Measurements from ENCODE around the gene KIF25.

Gene KIF25

DNA sequence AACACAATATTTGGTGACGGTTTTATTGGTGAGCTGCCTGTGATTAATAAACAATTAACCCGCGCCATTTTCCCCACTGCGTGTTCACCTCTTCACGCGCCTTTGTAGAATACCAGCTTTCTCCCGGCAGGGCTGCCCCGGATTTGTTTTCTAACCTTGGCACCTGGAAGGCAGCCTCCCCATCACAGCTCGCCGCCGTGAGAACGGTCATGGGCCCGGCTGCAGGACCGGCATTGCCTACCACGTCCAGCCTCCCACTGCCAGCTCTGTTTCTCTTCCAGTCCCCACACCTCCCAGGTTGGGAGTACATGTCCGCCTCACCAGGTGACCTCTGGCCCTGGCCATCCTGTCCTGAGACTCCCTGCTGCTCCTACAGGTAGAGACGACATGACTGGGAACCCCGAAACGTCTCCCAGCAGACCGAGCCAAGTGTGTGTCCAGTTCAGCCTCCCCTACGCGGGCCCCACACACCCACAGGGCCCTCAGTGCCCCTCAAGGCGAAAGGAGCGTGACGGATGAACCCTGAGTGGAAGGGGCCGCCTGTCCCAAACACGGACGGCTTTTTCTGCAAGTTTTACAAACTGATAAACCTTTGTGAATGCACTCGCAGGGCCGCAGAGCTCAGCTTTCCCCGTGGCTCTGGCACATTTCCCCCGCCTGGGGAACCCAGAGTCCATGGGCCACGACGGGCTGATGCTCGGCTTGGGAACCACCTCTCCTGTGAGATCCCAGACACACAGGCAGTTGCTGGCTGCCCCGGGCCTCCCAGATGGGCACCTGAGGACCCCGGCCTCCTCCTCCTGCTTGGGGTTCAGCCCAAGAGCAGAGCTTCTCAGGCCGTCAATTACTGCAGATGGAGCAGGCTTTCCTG lies 55.9 kb downstream of the KIF25 start:
- no peak for DNase-seq

DNA sequence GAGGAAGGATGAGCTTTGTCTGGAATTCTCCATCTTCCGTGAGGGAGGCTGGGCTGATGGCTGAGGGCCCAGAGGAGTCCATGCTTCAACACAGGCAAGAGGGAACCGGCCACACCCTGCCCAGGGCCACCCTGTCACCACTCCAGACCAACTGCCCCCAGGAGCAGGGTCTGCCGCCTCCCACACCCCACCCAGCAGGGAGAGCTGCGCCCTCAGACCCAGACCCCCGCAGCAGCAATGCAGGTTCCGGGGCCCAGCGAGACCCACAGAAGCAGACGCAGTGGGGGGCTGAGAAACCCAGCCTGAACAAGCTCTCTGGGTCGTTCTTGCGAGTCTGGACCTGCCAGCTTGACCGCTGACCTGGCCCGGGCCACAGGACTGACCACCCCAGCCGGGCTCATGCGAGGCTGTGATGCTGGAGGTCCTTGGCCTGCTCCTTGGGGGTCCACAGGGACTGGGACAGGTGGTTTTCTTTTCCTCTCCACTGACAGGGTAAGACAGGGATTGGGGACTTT lies 56.5 kb downstream of the KIF25 start:
- DNase-seq, result no peak

DNA sequence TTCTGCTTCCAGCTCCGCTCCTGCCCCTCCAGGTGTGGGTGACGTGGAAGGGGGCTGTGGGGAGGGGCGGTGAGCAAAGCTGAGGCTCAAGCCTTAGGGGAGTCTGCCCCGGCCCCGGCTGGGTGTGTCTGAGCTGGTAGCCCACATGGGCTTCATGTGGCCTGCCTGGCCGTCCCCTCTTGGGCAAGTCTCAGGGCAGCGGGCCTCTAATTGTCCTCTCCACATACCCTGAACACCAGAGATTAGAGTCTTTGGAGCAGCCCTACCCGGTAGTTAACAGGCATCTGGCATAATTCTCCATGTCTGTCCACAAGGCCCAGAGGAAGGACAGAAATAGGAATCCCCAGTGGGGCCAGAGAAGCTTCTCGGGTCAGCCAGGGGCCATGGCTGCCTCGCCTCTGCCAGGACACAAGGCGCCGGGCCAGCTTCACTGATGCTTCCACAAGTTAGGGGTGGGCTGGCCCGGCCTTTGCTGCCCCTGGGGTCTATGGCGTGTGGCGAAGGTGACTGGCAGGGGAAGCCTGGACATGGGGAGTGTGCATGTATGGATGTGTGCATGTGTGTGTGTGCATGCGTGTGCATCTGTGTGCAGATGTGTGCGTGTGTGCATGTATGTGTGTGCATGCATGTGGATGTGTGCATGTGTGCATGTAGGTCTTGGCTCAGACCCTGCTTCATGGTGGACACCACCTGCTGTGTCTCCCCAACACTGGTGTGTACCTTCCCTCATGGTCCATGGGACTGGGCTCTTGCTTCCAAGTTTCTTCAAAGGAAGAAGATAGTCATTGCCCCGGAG lies 57.5 kb downstream of the KIF25 start:
- DNase-seq, result no peak

DNA sequence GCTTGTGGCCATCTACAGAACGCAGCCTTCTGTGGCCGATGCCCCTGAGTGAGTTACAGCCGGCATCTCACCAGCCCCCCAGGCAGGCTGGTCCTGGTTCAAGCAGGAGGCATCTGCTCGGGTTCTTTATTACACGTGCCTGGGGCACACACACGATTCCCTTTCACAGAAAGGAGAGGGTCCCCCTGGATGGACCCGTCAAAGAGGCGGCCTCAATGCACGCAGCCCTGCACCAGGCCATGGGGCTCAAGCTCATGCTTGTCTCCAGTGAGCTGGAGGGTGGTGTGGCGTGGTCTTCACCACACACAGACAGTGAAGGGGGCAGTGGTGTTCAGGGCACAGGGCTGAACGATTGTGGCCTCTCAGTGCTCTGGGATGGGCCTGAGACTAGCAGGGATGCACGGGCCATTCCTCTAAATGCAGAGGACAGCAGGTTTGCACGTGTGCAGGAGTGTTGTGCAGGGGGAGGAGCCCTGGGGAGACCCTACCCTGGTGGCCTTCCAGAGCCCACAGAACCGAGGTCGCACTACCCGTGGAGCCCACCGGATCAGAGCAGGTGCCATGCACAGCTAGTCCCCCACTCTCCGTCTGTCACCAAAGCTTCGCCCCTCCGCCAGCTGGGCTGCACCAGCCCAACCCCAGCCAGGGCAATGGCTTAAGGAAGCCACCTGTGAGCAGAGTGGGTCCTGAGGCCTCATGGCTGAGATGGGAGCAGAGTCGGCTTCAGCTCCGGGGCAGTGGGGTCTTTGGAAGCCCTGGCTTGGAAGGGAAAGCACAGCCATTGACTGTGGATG lies 58.4 kb downstream of the KIF25 start:
- no peak for DNase-seq

DNA sequence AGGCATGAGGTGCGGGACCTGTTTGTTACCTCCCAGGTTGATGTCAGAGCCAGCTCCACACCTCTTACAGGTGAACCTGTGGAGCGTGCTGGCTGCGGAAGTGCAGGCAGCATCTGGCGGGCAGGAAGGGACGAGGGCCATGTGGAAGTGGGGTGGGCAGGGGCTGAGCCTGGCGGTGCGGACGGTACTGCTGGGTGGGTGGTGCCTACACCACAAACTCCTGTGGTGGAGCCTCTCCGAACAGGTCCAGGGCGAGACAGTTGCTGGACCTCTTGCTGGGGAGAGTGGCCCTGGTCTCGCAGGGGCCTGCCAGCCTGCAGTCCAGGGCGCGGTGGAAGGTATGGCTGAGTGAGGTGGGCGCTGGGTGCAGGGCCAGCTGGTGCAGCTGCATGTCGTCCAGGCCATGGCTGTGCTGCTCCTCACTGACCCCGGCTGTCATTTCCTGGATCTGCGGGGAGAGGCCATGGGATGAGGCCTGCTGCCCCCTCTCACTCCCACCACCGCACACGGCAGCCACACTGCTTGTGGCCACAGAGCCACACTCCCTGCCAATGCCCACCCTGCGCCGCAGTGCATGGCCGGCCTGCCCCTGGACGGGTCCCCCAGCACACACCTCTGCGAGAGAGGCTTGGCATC lies 59.5 kb downstream of the KIF25 start:
- no peak for DNase-seq

DNA sequence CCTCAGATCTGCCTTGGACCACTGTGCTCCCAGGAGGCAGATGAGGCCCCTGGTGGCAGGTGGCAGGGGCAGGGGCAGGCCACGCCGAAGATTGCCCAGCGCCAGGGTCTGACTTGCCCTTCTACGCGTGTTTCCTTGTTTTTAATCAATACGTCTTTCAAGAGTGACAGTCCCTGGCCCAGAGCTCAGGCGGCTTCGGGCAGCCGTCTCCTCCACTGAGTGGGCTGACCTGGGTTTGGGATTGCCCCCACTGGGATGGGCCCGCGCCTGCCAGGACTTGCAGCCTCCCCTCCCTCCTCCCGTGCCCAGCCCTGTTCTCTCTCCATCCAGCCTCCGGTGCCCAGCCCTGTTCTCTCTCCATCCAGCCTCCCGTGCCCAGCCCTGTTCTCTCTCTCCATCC lies 60.4 kb downstream of the KIF25 start:
- DNase-seq, result no peak

DNA sequence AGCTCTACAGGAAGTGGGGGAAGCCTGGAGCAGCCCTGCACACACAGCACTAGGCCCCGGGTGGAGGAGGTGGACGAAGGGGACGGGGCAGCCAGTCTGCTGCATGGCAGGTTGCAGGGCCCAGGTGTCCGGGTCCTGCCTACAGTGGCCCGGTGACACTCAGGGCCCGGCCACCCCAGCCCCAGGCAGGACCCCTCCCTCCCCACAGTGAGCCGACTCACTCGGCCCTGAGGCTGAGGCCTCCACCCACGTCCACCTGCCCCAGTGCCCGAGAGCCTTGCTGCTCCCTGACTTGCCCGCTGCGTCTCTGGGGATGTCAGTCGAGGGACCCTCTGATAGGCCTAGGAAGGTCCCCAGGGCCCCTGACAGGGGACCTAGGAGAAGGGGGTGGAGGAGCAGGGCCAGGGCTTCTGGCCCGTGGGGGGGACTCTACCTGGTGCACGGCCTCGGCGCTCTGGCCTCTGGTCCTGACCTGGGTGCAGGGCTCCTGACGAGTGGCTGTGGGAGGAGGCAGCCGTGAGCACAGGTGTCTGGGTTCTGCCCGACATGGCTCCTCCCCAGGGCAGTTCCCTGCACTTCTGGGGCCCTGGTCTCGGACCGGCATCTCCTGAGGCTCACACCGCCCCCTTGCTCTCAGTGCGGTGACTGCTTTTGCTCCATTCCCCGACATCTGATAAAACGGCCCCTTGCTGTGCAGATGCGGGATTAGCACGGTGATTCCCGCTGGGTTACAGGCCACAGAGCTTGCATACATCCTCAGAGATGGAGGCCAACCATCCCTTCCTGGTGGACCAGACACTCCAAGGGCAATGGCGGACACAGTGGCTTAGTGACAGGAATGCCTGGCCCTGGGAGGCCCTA lies 61.5 kb downstream of the KIF25 start:
- no peak for DNase-seq

DNA sequence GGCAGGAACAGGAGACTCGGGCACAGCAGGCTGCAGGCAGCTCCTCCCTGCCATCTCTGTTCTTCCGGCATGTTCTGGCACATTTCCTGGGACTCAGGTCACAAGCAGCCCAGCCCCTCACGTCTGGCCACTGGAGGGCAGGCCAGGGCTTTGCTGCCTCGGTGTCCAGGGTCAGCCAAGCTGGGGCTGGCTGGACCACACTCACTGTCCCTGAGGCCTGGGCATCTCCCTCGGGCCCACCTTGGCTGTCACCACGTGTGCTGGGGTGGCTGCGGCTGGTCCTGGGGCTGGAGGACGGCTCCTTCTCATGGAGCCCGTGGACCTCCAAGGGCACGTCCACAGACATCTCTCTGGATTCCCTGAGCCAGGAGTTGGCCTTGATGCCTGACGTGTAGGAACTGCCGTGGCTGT lies 63.1 kb downstream of the KIF25 start:
- DNase-seq, result no peak

DNA sequence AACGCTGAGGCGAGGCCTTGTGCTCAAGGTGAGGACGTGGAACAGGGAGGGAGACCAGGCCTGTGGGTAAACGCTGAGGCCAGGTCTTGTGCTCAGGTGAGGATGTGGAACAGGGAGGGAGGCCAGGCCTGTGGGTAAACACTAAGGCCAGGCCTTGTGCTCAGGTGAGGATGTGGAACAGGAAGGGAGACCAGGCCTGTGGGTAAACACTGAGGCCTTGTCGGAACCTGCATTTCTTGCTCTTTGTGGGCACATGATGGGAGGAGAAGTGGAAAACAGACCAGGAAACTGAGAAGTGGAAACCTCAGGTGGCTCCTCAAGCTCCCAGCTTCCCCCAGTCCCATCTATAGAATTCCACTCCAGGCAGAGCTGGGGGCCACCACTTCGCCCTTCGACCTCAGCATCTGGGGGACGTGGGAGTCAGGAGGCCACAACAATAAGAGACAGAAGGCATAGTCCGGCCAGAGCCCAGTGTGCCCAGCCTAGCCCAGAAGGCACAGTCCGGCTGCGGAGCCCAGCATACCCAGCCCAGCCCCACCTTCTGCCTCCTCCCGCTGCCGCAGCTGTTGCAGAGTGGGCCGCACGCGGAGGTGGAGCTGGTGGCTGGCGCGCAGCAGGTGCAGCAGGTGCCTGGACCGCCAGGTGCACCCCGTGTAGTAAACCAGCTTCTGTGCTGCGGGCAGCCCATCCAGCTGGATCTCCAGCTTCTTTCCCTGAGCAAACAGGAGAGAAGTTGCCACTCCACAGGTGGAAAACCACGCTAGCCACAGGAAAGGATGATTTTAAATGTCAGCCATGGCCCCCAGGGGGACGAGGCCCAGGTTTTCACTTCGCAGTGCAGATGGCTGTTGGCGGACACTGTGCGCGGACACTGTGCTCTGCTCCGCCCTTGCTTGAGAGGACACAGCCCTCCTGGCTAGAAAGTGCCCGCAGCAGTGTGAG lies 64.1 kb downstream of the KIF25 start:
- no peak for DNase-seq

DNA sequence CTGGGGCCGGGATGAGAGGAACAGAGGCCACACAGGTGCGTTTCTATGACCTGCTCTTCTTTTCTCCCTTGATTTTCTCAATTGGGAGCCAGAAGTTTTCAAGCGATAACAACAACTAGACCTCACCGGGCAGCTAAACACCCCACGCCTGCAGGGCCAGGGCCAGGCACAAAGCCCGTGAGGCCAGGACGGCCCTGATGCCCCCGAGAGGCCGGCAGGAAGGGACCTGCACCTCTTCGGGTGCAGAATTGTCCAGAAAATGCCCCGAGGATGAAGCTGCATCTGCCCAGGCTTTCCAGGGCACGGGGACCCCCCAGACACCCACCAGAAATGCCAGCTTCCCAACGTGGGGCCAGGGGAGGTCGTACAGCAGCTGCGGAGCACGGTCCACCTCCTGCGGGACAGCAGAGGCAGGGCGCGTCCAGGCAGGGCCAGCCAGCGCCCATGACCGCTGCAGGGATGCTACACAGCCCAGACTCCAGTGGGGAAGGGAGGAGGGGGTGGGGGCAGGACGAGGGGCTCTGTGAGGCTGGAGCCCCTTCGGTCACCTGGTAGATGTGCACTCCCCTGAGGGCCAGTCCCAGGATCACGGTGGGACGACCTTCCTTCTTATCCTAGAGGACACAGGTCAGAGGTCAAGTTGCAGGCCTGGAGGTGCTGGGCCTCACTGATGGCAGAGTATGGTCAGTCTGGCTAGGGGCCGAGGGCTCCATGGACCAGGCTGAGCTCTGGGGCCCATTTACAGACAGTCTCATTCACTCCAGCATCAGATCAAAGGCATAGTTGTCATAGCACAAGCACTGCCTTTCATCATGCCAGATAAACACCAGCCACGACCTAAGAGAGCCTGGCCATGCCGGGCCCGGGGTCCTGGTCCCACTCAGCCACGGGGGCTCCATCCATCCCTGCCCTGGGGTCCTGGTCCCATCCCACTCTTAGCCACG lies 65.1 kb downstream of the KIF25 start:
- no peak for DNase-seq

DNA sequence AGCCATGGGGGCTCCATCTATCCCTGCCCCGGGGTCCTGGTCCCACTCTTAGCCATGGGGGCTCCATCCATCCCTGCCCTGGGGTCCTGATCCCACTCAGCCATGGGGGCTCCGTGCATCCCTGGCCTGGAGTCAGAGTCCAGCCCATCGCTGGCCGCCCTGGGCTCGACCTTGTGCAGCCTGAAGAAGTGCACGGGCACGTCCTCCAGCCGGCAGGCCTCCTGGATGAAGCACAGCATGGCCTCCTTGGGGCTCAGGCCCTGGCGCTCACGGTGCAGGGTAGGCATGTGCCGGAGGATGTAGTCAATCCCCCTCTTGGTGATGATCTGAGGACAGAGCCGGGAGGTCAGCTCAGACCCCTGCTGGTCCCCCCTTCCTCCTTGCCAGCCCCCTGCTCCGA lies 66.0 kb downstream of the KIF25 start:
- DNase-seq, result no peak

DNA sequence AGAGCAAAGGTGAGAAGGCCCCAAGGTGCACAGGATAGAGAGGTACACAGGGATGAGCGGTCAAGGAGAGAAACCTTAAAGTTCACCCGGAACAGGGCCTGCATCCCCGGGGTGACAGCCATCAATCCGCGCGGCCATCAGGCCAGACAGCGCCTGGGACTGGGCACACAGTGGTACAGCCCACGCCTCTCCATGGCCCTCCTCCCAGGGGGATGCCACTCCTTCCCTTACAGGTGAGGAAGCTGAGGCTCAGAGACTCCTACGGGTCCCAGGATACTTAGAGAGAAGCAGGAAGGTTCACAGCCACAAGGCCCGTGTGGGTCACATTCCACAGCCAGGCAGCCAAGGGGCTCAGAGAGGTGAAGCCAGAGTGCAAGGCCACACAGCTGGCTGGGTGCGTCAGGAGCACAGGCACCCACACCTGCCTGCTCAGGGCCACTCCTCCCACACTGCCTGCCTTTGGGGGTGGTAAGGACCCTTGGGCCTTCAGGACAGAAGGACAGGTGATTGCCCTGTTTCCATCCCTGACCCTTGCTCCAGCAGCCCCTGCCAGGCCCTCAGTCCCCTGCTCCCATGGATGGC lies 66.8 kb downstream of the KIF25 start:
- DNase-seq, result no peak

DNA sequence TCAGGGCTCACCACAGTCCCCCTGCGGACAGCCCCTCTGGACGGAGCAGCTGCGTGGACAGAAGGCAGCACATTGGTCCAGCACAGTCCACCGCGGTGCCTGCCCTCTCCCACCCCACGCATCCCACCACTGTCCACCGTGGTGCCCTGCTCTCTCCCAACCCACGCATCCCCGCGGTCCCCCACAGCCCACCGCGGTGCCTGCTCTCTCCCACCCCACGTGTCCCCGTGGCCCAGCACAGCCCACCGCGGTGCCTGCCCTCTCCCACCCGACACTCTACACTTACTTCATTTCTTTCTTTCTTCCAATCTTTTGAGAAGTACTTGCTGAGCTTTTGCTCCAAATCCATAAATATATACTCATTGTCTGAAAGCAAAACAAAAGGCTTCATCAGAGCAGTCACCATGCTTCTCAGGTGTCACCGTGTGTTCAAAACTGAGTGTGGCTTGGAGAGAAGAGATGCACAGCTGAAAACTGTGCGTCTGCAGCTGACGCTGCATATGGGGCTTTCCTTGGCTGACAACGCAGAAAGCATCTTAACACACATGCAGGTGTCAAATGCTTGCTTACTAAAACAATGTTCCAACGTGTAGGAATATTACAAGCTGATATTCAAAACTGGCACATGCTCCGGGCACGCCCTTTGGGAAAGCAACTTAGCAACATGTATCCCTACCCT lies 69.7 kb downstream of the KIF25 start:
- DNase-seq, result no peak

DNA sequence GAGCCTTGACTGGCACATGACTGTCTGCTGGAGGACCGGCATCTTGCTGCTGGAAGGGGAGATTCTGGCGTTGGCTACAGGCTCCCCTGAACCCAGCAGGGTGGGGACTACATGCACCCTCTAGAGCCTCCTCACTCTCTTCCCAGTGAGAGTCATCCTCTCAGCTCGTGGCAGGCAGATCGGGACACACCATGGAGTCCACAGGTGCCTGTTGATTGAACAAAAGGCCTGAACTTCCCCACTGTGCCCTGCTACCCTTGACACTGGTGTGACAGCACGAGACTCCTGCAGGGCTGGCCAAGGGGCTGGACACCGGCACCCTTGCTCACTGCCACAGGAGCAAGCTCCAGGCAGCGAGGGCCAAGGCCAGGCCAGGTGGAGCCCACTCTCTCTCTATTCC lies 73.3 kb downstream of the KIF25 start:
- DNase-seq, result no peak

DNA sequence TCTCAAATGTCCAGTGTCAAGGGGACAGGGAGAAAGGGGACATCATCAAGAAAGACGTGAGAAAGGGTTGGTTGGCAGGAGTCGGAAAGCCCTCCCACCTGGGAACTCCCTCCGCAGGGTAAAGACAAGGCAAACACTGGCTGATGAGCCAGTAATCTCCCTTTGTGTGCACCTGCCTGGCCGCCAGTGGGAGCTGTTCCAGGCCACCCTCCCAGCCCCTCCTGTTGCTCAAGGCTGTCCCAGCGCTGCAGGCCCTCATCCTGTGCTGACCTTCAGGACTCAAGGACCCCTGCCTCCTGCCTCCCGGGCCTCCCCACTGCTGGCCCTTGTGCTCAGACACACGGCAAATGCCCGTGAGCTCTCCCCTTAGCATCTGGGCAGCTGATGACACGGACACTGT lies 74.1 kb downstream of the KIF25 start:
- no peak for DNase-seq

DNA sequence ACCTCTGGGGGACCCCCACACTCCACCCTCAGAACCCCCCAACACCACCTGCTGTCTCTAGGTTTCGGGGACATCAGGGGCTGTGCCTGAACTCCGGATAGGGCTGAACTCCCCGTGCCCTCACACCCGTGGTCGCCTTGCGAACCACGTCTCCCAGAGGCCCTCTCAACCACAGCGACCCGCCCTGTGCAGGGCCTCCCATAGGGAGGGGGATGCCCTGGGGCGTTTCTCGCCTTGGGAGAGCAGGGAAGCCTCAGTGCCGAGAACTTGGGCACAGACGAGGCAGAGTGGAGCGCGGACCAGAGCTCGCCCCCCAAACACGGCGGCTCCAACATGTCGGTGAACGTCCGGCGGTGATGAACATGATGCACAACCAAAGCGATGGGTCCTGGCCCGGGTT lies 74.8 kb downstream of the KIF25 start:
- no peak for DNase-seq

DNA sequence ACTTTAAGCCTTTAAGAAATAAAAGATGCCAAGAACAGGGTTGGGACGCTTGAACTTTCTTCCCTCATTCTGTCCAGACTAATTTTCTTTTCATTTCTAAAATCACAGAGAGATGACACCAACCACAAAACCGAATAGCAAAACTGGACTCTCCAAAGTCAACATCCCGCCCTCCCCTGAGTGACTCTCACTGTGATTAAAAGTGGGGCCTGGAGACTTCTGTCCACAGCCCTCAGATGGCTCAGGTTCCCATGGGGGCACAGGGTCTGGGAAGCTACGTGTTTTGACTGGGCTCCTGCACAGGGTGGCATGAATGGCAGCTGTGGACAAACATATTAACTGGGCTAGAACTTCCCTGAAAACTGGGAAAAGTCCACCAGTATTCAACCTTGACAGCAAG lies 75.3 kb downstream of the KIF25 start:
- no peak for DNase-seq
